ENCODE data around the gene SPDEF. TPM values are rescaled to one million over a fixed set of nuclear protein-coding genes. Genes with fewer than 3 reads are reported as not detected.

The SPDEF gene
- total RNA-seq, 1 donor from 2014 or later = not detected

GRCh38 chr6:34534656-34535055 is 21.5 kb downstream of the SPDEF start:
- H3K4me3 ChIP-seq = no peak overlapping the region
- no peak overlapping the region for H3K27ac ChIP-seq
- H3K27me3 ChIP-seq = no peaks in the 10 kb centered on the region
- H3K4me1 ChIP-seq = no peaks in the 10 kb centered on the region
- intact Hi-C loops (cut with DNase I) = no loop called here
- DNase-seq (ENCODE audit: extremely low spot score in 2 of 2) = no peak
- TF ChIP-seq POLR2A (IDR thresholded peaks at IDR 0.05) = no peak
- no peaks in the 10 kb centered on the region for H3K9me3 ChIP-seq
- no peaks in the 10 kb centered on the region for H3K36me3 ChIP-seq

- intact Hi-C loops (cut with DNase I) = no loop called here
- H3K27ac ChIP-seq = no peak overlapping the region
These were observed 22.0 kb downstream of the SPDEF start for GRCh38 chr6:34534146-34534545.

GRCh38 chr6:34532230-34532629 is 23.9 kb downstream of the SPDEF start:
- Histone ChIP-seq H3K27me3 (no peaks in the 10 kb centered on the region), H3K9me3 (no peaks in the 10 kb centered on the region), H3K36me3 (no peaks in the 10 kb centered on the region), H3K4me3 (peak overlapping the region in 1 of 2 donors; percentile 24), H3K4me1 (no peaks in the 10 kb centered on the region), H3K27ac (no peak overlapping the region)
- TF ChIP-seq POLR2A (IDR thresholded peaks at IDR 0.05) (no peak), CTCF (IDR thresholded peaks at IDR 0.05) (no peak), POLR2AphosphoS5 (IDR thresholded peaks at IDR 0.05; ENCODE audit: insufficient read depth in 1 of 2, low read depth in 1 of 2) (no peak)
- DNase-seq (ENCODE audit: extremely low spot score in 2 of 2) = no peak
- intact Hi-C loops (cut with DNase I) = no loop called here

More at GRCh38 chr6:34534146-34534545, 22.0 kb downstream of the SPDEF start:
- TF ChIP-seq POLR2AphosphoS5 (IDR thresholded peaks at IDR 0.05; ENCODE audit: insufficient read depth in 1 of 2, low read depth in 1 of 2) (no peak), POLR2A (IDR thresholded peaks at IDR 0.05) (no peak), CTCF (IDR thresholded peaks at IDR 0.05) (no peak)
- H3K36me3 ChIP-seq = no peaks in the 10 kb centered on the region
- no peaks in the 10 kb centered on the region for H3K27me3 ChIP-seq
- no peaks in the 10 kb centered on the region for H3K9me3 ChIP-seq
- H3K4me3 ChIP-seq = no peak overlapping the region
- H3K4me1 ChIP-seq = no peaks in the 10 kb centered on the region
- no peak for DNase-seq (ENCODE audit: extremely low spot score in 2 of 2)

GRCh38 chr6:34531580-34532201 is 24.4 kb downstream of the SPDEF start:
- no peak for TF ChIP-seq POLR2A (IDR thresholded peaks at IDR 0.05)
- TF ChIP-seq POLR2AphosphoS5 (IDR thresholded peaks at IDR 0.05; ENCODE audit: insufficient read depth in 1 of 2, low read depth in 1 of 2) = peak in 1 of 2 donors; percentile 26
- intact Hi-C loops (cut with DNase I) = no loop called here
- peak overlapping the region in 1 of 2 donors; percentile 24 for H3K4me3 ChIP-seq
- no peak for DNase-seq (ENCODE audit: extremely low spot score in 2 of 2)
- H3K4me1 ChIP-seq = peaks cover 2% of the 10 kb centered on the region
- no peaks in the 10 kb centered on the region for H3K9me3 ChIP-seq
- no peaks in the 10 kb centered on the region for H3K27me3 ChIP-seq
- no peak overlapping the region for H3K27ac ChIP-seq
- H3K36me3 ChIP-seq = no peaks in the 10 kb centered on the region

- H3K4me3 ChIP-seq = no peak overlapping the region
These were observed 25.3 kb downstream of the SPDEF start for GRCh38 chr6:34530753-34531365.

More at GRCh38 chr6:34530753-34531365, 25.3 kb downstream of the SPDEF start:
- no peaks in the 10 kb centered on the region for H3K36me3 ChIP-seq
- no peak overlapping the region for H3K27ac ChIP-seq
- DNase-seq (ENCODE audit: extremely low spot score in 2 of 2) = no peak
- no peaks in the 10 kb centered on the region for H3K27me3 ChIP-seq
- peaks cover 9% of the 10 kb centered on the region for H3K4me1 ChIP-seq
- H3K9me3 ChIP-seq = no peaks in the 10 kb centered on the region
- no peak for TF ChIP-seq CTCF (IDR thresholded peaks at IDR 0.05)
- TF ChIP-seq POLR2A (IDR thresholded peaks at IDR 0.05) = no peak
- TF ChIP-seq POLR2AphosphoS5 (IDR thresholded peaks at IDR 0.05; ENCODE audit: insufficient read depth in 1 of 2, low read depth in 1 of 2) = no peak
- intact Hi-C loops (cut with DNase I) = no loop called here

Measured in vagina (tissue), 2 donors.